Activated CD8-positive, alpha-beta memory T cell treated with anti-CD3 and anti-CD28 coated beads, Interleukin-2, amount 50 U/mL, for 1 hour (primary cell): ENCODE results near the gene ELANE.
A peak's percentile ranks its signal among the peaks of the same experiment; 100 is the strongest.
"Not testable (repeated sequence)": the region's sequence is repeated elsewhere in the genome, so short reads cannot be mapped to it uniquely, and the experiment has no call there.

Experiments used
- DNase-seq: peaks from one replicate; pipeline ENCODE4 v3.0.0-alpha.2; 2020; ENCODE audit errors: extremely low read depth

Gene ELANE

DNA sequence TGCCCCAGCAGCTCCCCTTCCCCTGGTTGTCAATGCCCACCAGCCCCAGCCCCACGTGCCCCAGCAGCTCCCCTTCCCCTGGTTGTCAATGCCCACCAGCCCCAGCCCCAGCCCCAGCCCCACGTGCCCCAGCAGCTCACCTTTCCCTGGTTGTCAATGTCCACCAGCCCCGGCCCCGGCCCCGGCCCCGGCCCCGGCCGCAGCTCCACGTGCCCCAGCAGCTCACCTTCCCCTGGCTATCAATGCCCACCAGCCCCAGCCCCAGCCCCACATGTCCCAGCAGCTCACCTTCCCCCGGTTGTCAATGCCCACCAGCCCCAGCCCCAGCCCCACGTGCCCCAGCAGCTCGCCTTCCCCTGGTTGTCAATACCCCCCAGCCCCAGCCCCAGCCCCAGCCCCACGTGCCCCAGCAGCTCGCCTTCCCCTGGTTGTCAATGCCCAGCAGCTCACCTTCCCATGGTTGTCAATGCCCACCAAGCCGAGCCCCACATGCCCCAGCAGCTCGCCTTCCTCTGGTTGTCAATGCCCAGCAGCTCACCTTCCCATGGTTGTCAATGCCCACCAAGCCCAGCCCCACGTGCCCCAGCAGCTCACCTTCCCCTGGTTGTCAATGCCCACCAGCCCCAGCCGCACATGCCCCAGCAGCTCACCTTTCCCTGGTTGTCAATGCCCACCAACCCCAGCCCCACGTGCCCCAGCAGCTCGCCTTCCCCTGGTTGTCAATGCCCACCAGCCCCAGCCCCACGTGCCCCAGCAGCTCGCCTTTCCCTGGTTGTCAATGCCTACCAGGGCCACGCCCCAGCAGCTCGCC is 26.9 kb downstream of the ELANE start:
- DNase-seq, result not testable (repeated sequence)

DNA sequence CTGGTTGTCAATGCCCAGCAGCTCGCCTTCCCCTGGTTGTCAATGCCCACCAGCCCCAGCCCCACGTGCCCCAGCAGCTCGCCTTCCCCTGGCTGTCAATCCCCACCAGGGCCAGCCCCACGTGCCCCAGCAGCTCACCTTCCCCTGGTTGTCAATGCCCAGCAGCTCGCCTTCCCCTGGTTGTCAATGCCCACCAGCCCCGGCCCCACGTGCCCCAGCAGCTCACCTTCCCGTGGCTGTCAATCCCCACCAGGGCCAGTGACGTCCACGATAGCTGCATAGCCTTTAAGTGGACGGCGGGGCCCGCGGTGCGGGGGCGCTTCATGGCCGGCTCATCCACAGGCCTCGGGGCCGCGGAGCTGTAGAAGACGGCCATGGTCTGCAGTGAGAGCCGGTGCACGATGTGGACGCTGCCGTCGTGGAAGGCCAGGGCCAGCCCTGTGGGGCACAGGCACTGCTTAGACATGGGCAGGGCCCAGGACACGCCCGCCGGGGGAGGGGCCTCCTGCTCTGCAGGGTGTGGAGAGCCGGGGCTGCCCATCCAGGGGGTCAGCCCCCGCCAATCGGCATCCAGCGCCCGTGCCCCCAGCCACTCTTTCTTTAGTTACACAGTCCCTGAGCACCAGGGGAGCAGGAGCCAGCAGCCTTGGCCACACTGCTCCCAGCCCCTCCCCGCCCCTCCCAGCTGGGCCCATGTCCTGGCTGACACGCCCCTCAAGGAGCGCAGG is 27.8 kb downstream of the ELANE start:
- DNase-seq, result no peak

DNA sequence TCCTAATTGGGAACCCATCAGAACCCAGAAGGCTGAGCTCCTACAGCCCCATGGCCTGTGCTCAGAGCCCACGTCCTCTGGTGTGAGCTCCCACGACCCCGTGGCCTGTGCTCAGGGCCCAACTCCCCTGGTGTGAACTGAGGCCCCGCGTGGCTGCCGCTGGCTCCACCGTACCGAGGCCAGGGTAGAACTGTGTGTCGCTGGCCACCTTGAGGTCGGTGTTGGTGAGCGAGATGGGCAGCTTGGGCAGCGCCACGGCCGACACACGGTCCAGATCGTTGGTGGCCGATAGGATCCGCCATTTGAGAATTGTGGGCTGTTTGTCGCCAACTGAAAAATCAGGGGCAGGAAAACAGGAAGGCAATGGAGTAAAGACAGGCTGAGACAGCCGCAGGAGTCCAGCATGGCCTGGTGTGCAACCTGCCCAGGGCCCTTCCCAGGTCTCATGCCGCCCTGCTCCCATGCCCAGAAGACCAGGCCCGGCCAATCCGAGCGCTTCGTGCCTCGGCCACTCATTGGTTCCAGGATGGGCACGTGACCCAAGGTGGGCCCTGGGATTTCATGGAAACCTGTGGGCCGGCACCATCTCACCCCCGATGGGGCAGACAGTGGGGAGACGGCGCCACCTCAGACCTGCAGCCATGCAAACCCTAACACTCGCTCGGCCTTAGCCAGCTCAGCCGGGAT is 29.4 kb downstream of the ELANE start:
- DNase-seq, result no peak

DNA sequence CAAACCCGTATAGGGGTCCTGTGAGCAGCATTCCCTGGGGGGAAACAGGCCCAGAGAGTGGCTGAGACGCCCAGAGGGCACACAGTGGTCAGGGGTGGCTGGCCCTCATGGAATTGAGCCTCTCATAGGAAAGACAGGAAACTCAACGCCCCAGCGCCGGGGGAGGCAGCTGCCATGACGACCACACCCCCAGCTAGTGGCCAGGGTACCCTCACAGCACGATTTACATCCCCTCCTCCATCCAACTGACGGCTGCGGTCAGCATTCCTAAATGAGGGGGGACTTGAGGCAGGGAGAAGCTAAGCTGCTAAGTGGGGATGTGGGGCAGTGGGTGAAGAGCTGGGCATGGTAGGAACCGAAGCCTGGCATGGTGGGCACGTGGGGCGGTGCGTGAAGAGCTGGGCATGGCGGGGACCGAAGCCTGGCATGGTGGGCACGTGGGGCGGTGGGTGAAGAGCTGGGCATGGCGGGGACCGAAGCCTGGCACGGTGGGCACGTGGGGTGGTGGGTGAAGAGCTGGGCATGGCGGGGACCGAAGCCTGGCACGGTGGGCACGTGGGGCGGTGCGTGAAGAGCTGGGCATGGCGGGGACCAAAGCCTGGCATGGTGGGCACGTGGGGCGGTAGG is 30.9 kb downstream of the ELANE start:
- DNase-seq, result no peak

DNA sequence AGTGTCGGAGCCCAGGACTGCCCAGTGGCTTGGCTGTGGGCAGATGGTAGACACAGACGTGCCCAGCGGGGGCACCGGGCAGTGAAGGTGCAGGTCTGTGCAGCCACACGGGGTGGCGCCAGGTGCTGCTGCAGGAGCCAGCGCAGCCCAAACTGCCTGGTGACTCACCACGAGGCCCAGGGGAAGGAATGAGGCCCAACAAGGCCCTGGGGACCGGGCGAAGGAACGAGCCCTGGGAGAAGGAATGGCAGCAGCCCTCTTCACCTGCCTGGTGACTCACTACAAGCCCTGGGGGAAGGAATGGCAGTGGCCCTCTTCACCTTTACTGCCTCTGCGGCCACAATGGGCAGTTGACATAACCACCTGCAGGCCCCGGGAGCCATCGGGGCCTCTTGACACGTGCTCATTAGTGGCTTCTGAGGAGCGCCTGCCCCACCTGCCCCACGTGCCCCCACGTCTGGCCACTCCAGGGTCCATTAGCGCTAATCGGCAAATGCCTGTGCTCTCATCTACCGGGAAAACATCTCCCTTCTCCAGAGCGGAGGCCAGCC is 31.6 kb downstream of the ELANE start:
- DNase-seq, result no peak

DNA sequence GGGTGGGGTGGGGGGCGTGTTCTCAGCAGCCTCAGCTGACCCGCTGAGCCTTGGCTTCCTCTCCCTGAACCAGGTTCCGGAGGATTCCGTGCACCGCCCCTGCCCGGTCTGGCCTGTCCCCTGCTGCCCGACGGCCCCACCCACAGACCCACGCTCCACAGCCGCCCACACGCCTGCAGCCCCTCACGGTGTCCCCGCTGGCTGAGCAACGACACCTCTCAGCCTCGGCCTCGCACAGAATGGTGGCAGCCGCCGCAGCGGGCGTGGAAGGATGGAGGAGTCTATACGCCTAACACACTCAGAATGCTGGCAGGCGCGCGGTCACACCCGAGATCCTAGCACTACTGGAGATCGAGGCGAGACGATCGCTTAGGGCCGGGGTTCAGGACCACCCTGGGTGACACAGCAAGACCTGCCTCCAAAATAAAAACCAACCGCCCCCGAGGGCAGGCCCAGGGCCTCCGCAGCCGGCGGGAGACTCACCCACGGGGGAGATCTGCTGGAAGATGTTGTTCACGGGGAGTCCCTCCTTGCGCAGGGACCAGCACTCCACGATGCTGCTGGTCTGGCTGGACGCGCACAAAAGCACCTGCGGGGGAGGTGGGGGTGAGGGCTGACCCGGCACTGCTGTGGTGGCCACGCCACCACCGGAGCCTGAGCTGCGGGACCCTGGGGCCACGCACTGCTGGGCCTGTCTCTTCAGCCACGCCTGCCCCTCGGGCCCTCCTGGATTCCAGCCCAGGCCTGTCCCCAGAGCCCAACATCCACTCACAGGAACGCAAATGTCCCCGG is 32.5 kb downstream of the ELANE start:
- DNase-seq, result no peak

DNA sequence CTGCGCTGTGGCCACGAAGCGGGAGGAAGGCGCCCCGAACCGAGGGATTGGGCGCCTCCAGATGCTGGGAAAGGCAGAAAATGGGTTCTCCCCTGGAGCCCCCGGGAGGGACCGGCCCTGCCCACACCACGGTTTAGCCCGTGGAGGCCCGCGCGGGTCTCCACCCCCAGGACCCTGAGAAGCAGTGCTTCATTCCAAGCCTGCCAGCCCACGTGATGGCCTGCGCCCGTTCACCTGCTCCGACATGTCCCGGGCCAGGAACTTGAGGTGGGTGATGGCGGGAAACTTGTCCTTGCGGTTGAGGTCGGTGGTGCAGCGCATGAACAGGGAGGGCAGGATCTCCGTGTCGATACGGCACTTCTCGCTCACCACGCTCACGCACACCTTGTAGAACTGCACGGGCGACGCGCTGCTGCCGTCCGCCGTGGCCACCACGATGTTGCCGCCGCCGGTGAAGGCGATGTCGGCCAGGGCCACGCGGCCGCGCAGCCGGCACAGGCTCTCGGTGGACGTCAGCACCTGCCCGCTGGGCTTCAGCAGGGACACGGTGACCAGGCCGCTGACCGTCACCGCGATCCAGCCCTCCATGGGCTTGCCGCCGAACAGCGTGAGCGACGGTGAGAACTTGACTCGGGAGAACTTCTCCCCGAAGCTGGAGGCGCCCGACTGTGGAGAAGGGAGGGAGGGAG is 33.6 kb downstream of the ELANE start:
- no peak for DNase-seq

DNA sequence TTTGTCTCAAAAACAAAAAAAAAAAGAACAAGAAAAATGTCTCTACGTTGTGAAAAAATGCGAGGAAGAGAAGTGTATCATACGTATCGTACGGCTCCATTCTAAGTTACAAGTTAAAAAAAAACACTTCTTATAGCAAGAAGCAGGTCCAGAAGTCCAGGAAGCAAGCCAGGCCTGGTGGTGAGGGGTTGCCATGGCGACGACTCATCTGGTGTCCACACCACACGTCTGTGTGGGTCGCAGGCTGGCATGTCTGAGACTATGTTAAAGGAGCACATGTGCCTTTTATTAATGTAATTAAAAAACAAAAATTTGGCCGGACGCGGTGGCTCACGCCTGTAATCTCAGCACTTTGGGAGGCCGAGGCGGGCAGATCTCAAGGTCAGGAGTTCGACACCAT is 35.0 kb downstream of the ELANE start:
- no peak for DNase-seq

DNA sequence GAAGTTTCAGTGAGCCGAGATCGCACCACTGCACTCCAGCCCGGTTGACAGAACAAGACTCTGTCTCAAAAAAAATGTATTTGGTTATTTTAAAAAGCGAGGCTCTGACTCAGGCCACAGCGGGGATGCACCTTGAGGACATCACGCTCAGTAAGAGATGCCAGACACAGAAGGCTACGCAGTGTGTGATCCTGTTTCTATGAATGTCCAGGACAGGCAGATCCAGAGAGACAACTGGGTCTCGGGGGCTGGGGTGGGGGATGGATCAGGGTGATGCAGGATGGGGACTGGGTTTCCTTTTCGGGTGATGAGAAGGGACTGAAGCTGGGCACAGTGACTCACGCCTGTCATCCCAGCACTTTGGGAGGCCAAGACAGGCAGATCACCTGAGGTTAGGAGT is 35.5 kb downstream of the ELANE start:
- DNase-seq, result no peak

DNA sequence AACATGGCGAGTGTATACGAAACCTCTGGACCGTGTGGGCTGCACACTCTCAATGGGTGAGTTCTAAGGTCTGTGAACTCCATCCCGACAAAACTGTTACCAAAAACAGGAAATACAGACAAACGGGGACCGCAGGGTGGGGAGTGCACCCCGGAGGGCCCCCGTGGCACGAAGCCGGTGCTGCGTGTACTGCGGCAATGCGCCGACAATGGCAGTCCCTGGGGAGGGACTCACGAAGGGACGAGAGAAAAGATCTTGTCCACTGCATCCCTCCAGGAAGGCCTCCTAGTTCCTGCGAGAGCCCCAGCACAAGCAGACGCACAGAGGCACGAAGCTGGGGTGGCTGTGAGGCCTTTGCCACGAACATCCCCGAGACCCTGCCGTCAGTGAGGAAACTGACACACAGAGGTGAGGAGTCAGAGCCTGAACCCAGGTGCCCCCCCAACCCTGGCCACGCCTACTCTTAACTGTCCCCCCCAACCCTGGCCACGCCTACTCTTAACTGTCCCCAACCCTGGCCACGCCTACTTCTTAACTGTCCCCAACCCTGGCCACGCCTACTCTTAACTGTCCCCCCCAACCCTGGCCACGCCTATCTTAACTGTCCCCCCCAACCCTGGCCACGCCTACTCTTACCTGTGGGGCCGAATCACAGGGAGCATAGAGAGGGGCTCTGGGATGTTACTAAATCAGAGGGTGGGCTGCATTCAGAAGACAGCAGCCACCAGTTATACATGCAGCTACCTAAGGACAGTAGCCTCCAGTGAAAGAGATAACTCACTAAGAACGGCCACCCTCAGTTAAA is 36.7 kb downstream of the ELANE start:
- DNase-seq, result peak; percentile 22

DNA sequence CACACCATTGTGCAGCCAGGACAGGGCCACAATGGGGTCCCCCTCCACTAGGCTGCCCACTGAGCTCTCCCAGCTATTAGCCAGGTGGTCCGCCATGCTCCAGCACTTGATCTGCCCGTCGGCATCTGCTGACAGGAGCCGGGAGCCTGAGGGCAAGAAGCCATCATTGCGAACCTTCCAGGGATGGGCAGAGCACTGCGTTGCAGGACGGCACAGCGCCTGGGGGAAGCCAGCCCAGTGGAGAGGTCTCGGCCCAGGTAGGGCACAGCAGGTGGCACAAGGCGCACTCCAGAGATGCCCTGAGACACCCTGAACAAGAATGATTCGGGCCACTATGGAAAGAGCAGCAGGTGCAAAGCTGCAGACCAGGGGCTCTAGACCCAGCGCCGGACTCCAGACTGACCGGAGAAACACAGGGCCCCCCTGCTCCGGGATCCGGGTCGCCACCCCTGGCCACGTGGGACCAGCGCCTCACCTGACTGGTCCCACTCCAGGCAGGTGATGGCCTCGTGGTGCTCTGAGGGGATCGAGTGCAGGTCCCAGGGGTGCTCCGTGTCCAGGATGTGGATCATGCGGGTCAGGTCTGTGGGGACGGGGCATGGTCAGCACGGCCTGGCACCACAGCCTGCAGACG is 37.7 kb downstream of the ELANE start:
- no peak for DNase-seq

DNA sequence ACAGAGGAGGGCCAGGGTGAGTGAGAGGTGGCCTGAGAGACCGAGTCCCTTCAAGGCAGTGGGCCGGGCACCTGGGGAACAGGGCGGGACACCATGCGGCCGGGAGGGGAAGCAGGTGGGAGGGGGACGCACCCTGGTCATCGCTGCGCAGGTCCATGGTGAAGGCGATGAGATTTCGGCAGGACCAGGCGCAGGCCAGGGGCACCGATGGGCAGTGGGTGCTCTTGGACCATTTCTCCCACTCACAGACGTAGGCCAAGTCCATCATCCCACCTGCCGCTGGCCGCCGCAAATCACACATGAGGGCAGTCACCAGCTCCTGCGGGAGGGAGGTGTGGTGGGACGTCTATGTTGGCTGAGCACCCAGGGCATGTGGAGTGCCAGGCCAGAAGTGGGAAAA is 38.7 kb downstream of the ELANE start:
- no peak for DNase-seq

DNA sequence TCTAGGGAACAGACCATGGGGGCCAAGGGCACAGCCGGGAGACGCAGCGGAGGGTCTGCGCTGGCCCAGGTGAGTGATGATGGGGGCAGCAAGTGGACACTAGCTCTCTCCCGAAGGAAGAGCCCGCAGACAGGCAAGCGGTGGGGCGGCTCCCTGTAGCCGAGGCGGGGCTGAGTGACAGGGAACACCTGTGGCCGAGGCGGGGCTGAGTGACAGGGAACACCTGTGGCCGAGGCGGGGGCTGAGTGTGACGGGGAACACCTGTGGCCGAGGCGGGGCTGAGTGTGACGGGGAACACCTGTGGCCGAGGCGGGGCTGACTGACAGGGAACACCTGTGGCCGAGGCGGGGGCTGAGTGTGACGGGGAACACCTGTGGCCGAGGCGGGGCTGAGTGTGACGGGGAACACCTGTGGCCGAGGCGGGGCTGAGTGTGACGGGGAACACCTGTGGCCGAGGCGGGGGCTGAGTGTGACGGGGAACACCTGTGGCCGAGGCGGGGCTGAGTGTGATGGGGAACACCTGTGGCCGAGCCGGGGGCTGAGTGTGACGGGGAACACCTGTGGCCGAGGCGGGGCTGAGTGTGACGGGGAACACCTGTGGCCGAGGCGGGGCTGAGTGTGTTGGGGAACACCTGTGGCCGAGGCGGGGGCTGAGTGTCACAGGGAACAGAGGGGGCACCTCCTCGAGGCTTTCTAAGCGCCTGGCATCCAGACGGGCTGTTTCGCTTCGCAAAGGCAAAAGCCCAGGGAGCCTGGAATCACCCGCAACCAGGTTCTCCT is 39.5 kb downstream of the ELANE start:
- DNase-seq, result not testable (repeated sequence)

DNA sequence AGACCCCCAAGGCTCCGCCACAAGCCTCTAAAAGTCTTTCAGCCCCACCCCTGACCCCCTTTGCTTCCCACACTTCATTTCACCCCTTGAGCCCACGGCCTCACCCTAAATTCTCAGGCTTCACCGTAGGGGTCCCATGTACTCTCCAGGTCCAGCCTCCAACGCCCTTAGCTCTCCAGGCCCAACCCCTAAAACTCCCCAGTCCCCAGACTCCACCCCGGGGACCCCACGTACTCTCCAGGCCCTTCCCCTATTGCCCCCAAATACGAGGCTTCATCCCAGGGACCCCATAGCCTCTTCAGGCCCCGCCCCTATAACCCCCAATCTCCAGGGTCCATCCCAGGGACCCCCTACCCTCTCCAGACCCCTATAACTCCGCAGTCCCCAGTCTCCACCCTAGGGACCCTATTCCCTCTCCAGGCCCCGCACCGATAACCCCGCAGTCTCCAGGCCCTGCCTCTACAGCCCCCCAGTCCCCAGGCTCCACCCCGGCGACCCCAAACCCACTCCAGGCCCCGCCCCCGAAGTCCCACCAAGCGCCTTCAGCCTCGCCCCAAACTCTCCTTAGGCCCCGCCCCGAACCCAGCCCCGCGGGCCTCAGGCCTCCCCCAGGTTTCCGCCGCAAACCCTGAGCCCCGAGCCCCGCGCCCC is 40.3 kb downstream of the ELANE start:
- no peak for DNase-seq

DNA sequence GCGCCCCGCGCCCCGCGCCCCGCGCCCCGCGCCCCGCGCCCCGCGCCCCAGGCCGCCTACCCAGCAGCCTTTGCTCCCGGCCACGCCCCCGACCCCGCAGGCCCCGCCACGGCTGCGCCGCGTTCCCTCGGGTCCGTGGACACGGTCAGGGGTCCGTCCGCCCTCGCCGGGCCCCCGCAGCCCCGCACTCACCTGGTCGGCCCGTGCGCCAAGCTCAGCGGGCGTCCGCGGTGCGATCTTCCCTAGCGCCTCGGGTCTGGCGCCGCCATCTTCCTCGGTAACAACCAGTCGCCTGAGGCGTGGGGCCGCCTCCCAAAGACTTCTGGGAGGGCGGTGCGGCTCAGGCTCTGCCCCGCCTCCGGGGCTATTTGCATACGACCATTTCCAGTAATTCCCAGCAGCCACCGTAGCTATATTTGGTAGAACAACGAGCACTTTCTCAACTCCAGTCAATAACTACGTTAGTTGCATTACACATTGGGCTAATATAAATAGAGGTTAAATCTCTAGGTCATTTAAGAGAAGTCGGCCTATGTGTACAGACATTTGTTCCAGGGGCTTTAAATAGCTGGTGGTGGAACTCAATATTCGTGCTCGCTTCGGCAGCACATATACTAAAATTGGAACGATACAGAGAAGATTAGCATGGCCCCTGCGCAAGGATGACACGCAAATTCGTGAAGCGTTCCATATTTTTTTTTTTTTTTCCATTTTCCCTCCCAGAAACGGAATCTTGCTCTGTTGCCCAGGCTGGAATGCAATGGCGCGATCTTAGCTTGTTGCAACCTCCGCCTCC is 41.0 kb downstream of the ELANE start, which contains the start of the genes MED16 and RNU6-9:
Gene MED16, minus strand, starts transcription at position 294 of the 796 bp plus-strand sequence. CDS start 2,056 bp downstream, outside the sequence.
Gene RNU6-9, plus strand, starts transcription at position 591 of the 796 bp plus-strand sequence.
- peak; percentile 77 for DNase-seq

DNA sequence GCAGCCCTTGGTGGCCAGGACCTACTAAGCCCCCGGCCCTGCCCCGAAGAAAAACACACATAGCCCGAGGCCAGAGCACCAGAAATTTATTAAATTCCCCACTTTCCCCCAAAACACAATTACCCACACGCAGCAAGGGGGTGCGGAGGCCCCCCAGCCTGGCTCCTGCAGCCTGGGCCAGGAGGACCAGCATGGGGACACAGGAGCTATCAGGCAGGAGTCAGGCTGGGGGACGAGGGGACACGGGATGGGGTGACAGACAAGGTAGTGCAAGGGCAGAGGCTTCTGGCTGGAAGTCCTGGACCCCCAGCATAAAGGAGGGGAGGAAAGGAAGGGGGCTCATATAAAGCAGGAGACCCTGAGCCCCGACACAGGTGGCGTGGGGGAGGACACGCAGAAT is 44.3 kb downstream of the ELANE start:
- DNase-seq, result no peak

DNA sequence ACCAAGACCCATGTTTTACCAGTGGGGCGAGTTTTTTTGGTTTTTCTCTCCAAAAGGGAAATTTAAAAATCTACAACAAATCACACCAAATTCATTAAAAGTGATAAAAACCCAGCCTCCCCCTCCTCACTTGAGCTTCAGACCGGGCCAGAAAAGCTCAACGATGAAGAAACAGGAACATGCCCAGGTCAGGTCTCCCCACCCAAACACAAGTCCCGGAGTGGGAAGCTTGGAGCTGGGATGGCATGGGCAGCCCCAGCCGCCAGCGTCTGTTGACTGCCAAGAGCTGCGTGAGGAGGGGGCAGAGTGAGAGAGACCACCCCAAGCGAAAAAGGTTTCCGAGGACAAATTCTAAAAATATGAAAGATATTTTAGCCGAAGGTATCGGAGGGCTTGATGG is 44.9 kb downstream of the ELANE start:
- no peak for DNase-seq
